GM18508 (cell line): ENCODE data around the gene NR4A1.

Experiments used
- ATAC-seq: cut with Tn5 transposase; IDR thresholded peaks from one replicate; pipeline ENCODE4 v1.9.1; 2021; ENCODE audit warnings: moderate number of reproducible peaks; ENCODE audit not compliant: insufficient read depth, unreplicated experiment

NR4A1 gene

GRCh38 chr12:52038447-52038846 is 12.8 kb upstream of the NR4A1 start:
- ATAC-seq: no peak

DNA sequence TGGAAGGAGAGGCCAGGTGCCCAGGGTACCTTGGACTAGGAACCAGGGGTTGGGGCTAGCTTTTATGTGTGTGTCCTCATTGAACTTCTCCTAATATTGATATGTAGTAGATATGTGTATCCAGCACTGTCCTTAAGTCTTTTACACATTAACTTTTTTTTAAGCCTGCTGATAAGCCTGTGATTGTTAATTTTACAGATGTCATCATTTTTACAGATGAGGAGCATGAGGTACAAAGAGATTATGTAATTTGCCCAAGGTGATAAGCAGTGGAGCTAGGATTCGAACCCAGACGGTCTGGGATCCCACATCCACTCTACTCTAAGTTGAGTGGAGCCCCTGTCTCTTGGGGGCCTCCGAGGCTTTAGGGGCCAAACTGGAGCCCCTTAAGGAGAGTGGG is 10.2 kb upstream of the NR4A1 start:
- ATAC-seq: no peak

DNA sequence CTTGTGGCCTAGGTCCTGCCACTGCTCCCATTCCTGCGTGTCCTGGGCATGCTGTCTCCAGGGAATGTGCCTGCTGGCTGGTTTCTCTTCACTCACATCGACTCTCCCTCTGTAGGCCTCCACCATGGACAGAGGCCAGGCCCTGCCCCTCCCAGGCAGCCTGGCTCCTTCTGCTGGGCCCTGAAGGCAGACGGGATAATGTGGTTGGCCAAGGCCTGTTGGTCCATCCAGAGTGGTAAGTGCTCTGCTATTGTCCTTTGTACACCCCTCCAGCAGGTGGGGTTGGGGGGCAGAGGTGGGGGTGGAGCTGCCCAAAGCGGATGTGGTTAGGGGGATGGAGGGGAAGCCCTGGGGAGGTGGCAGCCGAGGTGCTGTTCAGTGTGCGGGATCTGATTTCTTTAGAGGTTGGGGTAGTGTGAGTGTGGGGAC is 9.5 kb upstream of the NR4A1 start:
- ATAC-seq: no peak

GRCh38 chr12:52042706-52043385 is 8.4 kb upstream of the NR4A1 start:
- ATAC-seq: no peak

- ATAC-seq: no peak
Observed at GRCh38 chr12:52043386-52044212, 7.6 kb upstream of the NR4A1 start.

- ATAC-seq: no peak
Observed at GRCh38 chr12:52044292-52044983, 6.8 kb upstream of the NR4A1 start.

- ATAC-seq: no peak
Observed at GRCh38 chr12:52045794-52046199, 5.4 kb upstream of the NR4A1 start.

DNA sequence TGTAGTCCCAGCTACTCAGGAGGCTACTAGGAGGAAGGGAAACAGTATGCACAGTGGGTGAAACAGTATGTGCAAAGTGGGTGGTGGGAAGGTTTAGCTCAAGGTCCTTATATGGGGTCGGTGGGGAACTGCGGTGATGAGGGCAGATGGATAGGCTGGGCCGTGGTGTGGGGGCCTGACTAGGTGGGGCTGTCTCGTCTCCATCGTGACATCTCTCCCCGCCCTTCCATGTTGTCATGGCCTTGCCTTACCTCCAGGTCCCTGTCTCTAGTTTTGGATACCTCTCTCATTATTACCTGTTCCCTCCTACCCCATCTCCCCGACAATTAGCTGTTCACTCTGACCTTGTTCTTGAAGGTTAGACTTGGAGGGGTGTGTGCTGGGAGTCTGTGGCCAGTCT is 4.4 kb upstream of the NR4A1 start:
- no peak for ATAC-seq

DNA sequence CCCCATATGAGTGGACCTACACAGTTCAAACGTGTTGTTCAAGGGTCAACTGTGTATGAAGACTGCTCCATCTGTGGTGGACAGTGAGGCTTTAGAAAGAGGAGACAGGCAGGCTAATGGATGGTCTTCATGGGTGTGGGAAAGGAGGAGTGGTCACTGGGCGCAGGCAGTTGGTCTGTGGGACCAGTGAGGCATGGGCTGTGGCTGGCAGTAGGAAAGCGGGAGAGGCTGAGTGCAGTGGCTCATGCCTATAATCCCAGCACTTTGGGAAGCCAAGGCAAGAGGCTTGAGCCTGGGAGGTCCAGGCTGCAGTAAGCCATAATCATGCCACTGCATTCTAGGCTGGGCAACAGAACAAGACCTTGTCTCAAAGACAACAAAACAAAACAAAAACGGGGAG is 2.0 kb upstream of the NR4A1 start:
- no peak for ATAC-seq

DNA sequence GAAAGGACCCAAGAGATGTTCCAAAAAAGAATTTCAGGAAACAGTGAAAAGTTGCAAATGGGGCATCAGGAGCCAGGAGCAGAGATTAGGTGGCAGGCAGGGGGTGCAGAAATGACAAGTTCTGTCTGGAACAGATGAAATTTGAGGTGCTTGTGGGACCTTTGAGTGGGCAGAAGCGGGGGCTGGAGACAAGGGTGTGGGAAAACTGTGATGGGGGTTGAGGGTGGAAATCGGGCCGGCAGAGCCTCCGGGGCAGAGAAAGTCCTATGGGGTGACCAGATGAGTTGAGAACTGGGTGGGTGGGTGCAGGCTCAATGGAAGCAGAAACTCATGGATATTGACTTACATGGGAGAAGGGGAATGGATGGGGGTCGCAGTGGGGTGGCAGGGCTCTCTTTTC is 1.6 kb upstream of the NR4A1 start:
- no peak for ATAC-seq

DNA sequence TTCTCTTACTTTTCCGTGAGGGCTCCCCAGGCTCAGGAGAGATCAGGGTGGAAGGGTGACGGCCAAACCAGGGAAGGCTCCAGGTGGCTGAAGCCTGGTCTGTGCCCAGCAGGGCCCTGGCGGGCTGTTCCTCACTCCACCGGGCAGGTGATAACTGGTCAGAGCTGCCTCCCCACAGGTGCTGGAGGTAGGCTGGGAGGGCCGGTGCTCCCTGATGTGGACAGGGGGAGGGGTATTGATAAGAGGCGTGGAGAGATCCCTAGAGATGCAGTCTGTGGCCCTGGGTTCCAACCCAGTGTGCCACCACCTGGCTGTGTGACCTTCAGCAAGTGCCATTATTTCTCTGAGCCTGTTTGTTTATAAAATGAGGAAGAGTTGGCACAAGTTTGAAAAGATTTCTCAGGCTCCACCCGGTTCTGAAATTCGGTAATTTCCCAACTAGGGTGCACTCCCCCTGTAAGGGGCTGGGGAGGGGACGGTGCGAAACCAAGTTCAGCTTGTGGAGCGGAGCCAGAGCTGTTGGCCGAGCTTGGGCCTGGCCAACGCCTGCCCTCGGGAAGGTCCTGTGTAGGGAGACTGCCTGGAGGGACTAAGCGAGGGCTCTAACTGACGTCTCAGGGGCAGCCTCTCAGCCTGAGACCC is 1.0 kb upstream of the NR4A1 start:
- ATAC-seq: no peak

DNA sequence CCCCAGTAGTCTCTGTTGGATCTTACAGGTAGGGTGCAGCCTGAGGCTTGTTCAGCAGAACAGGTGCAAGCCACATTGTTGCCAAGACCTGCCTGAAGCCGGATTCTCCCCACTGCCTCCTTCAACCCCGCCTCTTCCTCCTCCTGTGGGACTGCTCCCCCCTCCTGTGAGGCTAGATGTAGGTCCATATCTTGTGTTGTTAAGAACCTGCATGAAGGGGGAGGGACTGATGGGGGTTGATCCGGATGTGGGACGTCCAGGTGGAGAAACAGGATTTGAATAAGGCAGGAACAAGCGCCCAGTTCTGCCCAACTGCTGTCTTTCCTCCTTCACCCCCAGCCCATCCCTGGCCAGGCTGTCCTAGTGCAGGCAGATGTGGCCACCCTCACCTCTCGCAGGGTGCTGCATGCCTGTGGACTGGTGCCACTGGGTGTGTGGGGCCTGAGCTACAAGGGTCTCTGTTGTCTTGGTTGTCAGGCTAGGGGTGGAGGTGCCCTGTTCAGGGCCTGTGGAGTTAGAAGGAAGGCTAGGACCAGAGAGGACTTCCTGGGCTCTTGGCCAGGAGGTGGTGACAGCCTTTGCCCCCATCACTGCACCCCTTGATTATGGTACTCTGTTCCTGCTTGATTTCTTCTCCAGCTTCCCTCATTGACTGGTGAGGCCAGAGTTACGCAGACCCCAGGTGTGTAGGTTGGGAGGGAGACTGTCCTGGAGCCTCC is 1.4 kb downstream of the NR4A1 start:
- ATAC-seq: no peak

DNA sequence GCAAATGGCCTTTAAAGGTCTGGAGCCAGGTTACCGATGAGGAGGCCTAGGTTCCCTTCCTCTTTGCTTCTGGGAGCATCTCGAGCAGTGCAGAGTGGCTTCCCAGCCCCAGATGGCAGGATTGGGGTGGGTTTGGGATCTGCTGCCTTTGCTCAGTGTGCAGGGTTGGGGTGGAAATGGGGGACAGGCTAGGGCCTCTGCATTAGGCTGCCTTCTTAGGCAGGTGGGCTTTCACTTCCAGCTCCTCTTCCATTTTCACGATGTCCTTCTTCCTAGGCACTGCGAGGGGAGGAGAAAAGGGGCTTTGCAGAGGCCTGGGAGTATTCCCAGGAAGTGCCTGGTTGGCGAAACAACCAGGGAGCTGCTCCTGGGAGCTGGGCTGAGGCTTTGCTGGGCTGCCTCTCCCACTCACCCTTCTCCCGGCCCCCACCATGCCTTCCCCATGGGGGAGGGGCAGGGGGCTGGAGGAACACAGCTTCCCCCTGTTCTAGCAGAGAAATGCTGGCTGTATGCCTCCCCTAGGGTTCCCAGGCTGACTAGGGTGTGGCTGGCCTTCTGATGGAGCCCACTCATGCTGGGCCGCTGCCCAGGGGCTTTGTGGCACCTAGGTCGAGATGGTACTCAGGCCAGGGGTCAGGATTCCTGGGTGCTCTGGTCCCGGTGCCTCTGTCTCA is 2.4 kb downstream of the NR4A1 start:
- ATAC-seq: no peak

GRCh38 chr12:52054231-52054832 is 3.1 kb downstream of the NR4A1 start:
- no peak for ATAC-seq

DNA sequence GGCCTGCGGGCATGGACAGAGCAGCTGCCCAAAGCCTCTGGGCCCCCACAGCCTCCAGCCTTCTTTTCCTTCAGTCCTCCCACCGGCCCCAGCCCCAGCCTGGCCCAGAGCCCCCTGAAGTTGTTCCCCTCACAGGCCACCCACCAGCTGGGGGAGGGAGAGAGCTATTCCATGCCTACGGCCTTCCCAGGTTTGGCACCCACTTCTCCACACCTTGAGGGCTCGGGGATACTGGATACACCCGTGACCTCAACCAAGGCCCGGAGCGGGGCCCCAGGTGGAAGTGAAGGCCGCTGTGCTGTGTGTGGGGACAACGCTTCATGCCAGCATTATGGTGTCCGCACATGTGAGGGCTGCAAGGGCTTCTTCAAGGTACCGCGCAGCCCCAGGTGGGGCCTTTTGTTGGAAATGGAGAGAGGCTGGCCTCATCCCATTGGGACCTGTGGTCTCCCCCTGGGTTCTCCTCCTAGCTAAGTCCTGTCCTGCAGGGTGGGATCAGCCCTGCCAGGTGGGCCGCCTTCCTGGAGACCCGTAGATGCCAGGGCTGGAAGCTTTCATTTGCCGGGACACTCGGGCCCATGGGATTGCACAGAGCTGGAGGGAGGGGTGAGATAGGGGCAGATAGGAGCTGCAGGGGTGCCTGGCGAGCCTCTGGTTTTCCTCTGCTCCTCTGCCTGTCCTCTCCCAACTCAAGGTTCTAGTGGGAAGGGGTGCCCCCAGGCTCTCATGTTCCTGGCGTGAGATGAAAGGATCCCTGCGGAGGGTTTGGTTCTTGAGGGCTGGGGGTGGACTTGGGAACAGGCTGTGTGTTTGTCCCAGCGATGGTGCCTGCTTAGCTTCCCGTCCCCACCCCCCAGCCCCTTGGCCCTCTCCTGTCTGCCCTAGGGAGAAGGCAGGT is 3.8 kb downstream of the NR4A1 start:
- ATAC-seq: no peak

DNA sequence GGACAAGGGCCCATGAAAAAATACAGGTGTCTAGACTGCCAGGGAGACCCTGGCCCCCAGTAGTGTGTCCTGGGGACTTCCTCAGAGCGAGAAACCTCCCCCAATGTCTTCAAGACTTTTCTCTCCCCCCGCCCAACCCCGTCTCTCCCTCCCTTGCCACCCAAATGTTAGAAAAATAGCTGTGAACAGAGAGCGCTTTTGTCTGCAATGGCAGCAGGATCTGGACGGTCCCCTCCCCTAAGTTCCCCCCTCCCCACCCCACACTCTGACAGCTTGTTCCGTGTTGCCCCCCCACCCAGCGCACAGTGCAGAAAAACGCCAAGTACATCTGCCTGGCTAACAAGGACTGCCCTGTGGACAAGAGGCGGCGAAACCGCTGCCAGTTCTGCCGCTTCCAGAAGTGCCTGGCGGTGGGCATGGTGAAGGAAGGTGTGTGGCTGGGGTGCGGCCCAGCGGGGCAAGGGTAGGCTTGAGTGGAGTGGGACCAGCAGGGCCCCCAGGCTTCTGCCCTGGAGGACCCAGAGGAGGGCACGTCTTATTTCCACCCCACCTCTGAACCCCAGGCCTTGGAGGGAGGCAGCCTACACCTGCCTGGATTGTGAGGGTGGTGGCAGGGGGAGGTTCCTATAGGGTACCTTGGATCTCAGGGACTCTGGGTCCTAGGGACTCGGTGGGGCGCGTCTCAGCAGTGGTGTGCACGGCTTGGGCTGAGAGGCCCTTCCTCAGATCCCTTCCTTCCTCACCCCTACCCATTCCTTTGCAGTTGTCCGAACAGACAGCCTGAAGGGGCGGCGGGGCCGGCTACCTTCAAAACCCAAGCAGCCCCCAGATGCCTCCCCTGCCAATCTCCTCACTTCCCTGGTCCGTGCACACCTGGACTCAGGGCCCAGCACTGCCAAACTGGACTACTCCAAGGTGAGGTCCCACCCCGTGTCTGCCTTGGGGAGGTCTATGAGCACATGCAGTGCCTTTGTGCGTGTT is 4.8 kb downstream of the NR4A1 start:
- ATAC-seq: no peak
